ENCODE measurements around the gene SACM1L.

SACM1L gene

GRCh38 chr3:45644791-45645201 lies 44.4 kb upstream of the SACM1L start:
- H3K36me3 ChIP-seq (ENCODE audit: control insufficient read depth in 2 of 2, insufficient read depth in 1 of 2, low read length in 2 of 2) = peaks cover 0 to 30% of the 10 kb centered on the region in 2 experiments; a peak in 1 of 3 replicates
- CTCF ChIA-PET = interaction anchor here (1.1 to 1.8 kb wide), 4 partner anchors 12 to 134 kb away, joined by 3 to 9 read pairs (median 6); no protein-coding TSS in a partner anchor
- POLR2A ChIA-PET = no interaction called here
- no peak overlapping the region for H3K4me3 ChIP-seq (ENCODE audit: low read depth, low read length)
- H3K27ac ChIP-seq (ENCODE audit: extremely low read depth, low read depth, low read length) = peak overlapping the region; percentile 29; the same call in 1 of the 2 replicates
- peaks cover 5% of the 10 kb centered on the region; the same call in 1 of the 2 replicates for H3K4me1 ChIP-seq (ENCODE audit: control insufficient read depth, insufficient read depth, low read length)
- TF ChIP-seq ELK4 (IDR thresholded peaks at IDR 0.05; ENCODE audit: borderline replicate concordance, low read depth, low read length) (no peak), ZNF391 (tag by site-specific recombination; IDR thresholded peaks at IDR 0.05; ENCODE audit: borderline replicate concordance, low read depth) (no peak), ZNF776 (tag by site-specific recombination; IDR thresholded peaks at IDR 0.05; ENCODE audit: borderline replicate concordance) (no peak)
- no peaks in the 10 kb centered on the region for H3K9me3 ChIP-seq (ENCODE audit: control insufficient read depth, insufficient read depth, low read depth, low read length)

- POLR2A ChIA-PET = no interaction called here
- peaks cover 5% of the 10 kb centered on the region; the same call in 1 of the 2 replicates for H3K4me1 ChIP-seq (ENCODE audit: control insufficient read depth, insufficient read depth, low read length)
Measured at GRCh38 chr3:45646051-45646585, 43.1 kb upstream of the SACM1L start.

More at GRCh38 chr3:45646051-45646585, 43.1 kb upstream of the SACM1L start:
- H3K4me3 ChIP-seq (ENCODE audit: low read depth, low read length) = no peak overlapping the region
- no peak overlapping the region for H3K27ac ChIP-seq (ENCODE audit: extremely low read depth, low read depth, low read length)
- peaks cover 0 to 20% of the 10 kb centered on the region in 2 experiments; a peak in 1 of 3 replicates for H3K36me3 ChIP-seq (ENCODE audit: control insufficient read depth in 2 of 2, insufficient read depth in 1 of 2, low read length in 2 of 2)
- no peak for TF ChIP-seq RBAK (tag by site-specific recombination; IDR thresholded peaks at IDR 0.05)
- TF ChIP-seq ZNF335 (tag by site-specific recombination; conservative IDR thresholded peaks at IDR 0.05) = no peak
- no peak for TF ChIP-seq ZNF404 (tag by site-specific recombination; IDR thresholded peaks at IDR 0.05)
- no peak for TF ChIP-seq ZNF280D (tag by site-specific recombination; IDR thresholded peaks at IDR 0.05)
- no peak for TF ChIP-seq AEBP2 (tag by site-specific recombination; IDR thresholded peaks at IDR 0.05; ENCODE audit: borderline replicate concordance)
- TF ChIP-seq ZNF558 (tag by site-specific recombination; IDR thresholded peaks at IDR 0.05) = no peak
- no peak for TF ChIP-seq ZNF449 (tag by site-specific recombination; IDR thresholded peaks at IDR 0.05)
- no peak for TF ChIP-seq ZNF629 (tag by site-specific recombination; IDR thresholded peaks at IDR 0.05)
- no peak for TF ChIP-seq ZNF837 (tag by site-specific recombination; IDR thresholded peaks at IDR 0.05)
- no peak for TF ChIP-seq ZNF48 (tag by site-specific recombination; IDR thresholded peaks at IDR 0.05)
- TF ChIP-seq ZNF596 (tag by site-specific recombination; IDR thresholded peaks at IDR 0.05) = no peak
- TF ChIP-seq ZNF529 (tag by site-specific recombination; IDR thresholded peaks at IDR 0.05; ENCODE audit: insufficient replicate concordance) = no peak
- TF ChIP-seq HOXA7 (CRISPR knock-in tag; IDR thresholded peaks at IDR 0.05; ENCODE audit: borderline replicate concordance) = no peak
- TF ChIP-seq ZNF555 (tag by site-specific recombination; conservative IDR thresholded peaks at IDR 0.05) = no peak
- TF ChIP-seq EGR2 (tag by site-specific recombination; IDR thresholded peaks at IDR 0.05; ENCODE audit: low read depth) = no peak
- TF ChIP-seq, protein P1, sequence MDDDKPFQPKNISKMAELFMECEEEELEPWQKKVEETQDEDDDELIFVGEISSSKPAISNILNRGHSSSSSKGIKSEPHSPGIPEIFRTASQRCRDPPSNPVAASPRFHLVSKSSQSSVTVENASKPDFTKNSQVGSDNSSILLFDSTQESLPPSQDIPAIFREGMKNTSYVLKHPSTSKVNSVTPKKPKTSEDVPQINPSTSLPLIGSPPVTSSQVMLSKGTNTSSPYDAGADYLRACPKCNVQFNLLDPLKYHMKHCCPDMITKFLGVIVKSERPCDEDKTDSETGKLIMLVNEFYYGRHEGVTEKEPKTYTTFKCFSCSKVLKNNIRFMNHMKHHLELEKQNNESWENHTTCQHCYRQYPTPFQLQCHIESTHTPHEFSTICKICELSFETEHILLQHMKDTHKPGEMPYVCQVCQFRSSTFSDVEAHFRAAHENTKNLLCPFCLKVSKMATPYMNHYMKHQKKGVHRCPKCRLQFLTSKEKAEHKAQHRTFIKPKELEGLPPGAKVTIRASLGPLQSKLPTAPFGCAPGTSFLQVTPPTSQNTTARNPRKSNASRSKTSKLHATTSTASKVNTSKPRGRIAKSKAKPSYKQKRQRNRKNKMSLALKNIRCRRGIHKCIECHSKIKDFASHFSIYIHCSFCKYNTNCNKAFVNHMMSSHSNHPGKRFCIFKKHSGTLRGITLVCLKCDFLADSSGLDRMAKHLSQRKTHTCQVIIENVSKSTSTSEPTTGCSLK (tag by site-specific recombination; IDR thresholded peaks at IDR 0.05) = no peak
- no peak for TF ChIP-seq WT1 (tag by site-specific recombination; IDR thresholded peaks at IDR 0.05)
- no peak for TF ChIP-seq ZNF292 (tag by site-specific recombination; IDR thresholded peaks at IDR 0.05; ENCODE audit: borderline replicate concordance, low read depth)
- TF ChIP-seq FEZF1 (tag by site-specific recombination; IDR thresholded peaks at IDR 0.05) = no peak
- TF ChIP-seq ZNF621 (tag by site-specific recombination; IDR thresholded peaks at IDR 0.05) = no peak
- no peaks in the 10 kb centered on the region for H3K9me3 ChIP-seq (ENCODE audit: control insufficient read depth, insufficient read depth, low read depth, low read length)
- CTCF ChIA-PET = interaction anchor here (0.6 to 1.9 kb wide), 5 partner anchors 10 to 606 kb away, joined by 4 to 9 read pairs (median 5); no protein-coding TSS in a partner anchor

Data from HEK293 (cell line).